LHCN-M2 (cell line): ENCODE data around the gene HAO1. TPM values are rescaled to one million over a fixed set of nuclear protein-coding genes. Genes with fewer than 3 reads are reported as not detected.
"Not testable (repeated sequence)": the region's sequence is repeated elsewhere in the genome, so short reads cannot be mapped to it uniquely, and the experiment has no call there.

Experiments used
- DNase-seq: peaks from one replicate; pipeline ENCODE4 v3.0.0-alpha.2; 2012; ENCODE audit warnings: low read depth
- total RNA-seq: library from RNA; depleted of rRNA; stranded (reverse); fragments of >200 nt; gene quantifications from 2 replicates; pipeline ENCODE4 v1.2.3, GENCODE V29; 2014; rRNA removed

HAO1 gene
- total RNA-seq, 1 experiment from 2014 or later = not detected

DNA sequence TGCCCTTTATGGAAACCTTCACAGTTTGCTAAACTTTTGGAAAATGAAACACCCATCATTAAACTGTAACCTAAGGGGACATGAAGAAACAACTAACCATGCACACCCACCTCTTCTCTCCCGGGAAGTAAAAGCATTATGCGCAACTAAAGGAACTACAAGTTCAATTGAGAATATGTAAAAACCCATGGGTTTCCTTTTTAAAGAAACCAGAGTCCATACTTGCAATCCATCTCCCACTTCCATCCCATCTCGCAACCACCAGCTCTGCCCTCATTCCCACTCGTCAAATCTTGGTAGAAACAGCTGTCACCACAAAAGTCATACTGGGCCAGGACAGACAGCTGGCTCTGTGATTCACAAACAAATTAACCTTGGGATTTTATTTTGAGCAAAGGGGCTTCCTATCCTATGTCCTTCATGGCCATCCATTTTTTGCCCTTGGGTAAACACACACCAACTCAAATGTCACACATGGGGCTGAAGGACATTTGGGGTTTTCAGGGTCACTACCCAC is 81.5 kb downstream of the HAO1 start:
- DNase-seq = peak; percentile 93

DNA sequence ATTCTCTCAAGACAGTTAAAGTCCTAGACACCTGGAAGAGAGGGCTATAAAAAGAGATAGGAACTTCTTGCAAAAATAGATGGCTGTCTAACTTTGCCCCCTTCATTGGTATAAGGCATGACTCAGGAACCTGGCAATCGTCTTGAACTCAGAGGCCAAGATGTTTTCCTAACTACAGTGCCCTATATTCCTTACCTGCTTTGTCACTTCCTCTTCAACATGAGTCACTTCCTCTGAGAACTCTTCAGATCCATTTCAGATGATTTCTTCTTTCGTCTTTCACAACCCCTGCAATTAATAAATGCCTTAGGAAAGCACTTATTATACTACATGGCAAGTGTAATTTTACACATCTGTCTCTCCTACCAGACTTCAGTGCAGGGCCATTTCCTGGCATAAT is 83.5 kb downstream of the HAO1 start:
- peak; percentile 72 for DNase-seq

- no peak for DNase-seq
These were observed 84.7 kb downstream of the HAO1 start for GRCh38 chr20:7855545-7855944.

GRCh38 chr20:7853493-7853892 is 86.8 kb downstream of the HAO1 start:
- DNase-seq = peak; percentile 24

DNA sequence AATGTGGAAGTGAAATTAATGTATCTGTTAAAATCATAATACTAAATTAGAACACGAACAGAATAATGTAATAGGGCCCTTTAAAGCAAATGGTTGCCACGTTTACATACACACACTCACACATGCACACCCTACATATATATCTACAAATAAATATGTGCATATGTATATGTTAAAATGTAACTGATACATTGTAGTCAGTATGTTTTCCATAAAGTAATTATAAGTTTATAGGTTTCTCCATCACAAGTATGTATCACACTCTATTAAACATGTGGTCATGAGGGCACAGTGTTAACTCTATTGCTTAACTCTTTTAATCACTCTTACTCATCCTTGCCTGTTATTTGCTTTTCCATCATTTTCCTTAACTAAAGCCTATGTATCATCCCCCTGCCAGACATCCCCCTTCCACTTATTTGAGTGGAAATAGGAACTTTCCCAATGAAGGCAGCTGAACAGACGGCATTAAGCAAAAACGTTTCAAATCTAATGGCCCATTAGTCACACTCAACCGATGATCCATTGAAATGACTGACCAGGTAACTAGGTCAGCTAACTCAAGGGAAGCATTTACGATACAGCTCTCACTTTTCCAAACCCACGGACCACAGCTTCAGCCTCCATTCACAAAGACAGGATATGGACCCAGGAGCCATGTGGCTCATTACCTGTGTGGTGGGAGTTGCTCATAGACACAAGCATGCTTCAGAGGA is 89.3 kb downstream of the HAO1 start:
- DNase-seq = peak; percentile 73

DNA sequence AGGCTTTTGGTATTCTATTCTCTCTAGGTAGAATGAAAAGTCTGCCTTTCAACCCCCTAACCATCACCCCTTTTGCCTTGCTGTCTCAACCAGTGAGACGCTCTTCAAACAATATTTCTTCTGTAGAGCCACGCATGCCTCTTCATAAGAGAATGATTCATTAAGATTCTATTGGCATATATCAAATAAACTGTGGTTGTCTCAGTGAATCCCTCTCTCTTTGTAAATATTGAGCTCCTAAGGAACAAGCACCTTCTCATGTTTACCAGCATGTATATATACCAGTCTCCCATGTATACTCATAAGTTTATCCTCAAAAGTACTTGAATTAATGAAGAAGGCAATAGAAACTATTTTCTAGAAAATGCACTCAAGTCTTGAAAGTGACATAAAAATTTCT is 90.6 kb downstream of the HAO1 start:
- no peak for DNase-seq

GRCh38 chr20:7848351-7848750 is 91.9 kb downstream of the HAO1 start:
- no peak for DNase-seq

DNA sequence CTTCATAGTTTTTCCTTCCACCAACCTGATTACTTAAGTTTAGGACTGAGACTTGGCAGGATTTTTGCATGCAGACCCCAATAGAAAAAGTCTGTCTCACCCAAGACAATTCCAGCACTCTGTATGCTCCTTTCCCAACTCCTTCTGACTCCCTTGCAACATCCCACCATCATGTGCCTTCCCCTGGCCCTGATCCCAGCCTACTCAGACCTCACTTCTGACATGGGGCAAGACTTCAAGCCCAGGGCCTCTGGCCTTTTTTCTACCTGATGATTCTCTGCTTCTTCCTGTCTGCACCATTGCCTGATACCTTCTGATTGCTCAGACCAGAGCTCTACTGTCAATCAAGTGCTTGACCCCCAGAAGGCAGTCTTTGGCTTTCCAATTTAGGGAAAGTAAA is 96.6 kb downstream of the HAO1 start:
- DNase-seq = peak; percentile 45

DNA sequence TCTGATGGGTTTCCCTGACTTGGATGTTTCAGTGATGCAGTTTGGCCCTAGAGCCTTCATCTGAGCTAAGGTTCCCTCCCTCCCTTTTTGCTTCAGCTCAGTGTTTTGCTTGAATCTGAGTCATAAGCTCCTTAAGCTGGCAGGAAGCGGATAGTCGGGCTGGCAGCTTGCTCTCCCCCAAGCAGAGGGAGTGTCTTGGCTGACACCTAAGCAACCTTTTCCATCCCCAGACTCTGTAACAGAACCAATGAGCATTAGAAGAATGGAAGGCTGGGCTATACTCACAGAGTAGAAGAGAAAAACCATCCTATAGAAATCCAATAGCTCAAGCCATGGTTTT is 98.3 kb downstream of the HAO1 start:
- peak; percentile 92 for DNase-seq

- peak; percentile 85 for DNase-seq
These were observed 98.8 kb downstream of the HAO1 start for GRCh38 chr20:7841291-7841970.

GRCh38 chr20:7836076-7836475 is 104.2 kb downstream of the HAO1 start:
- peak; percentile 33 for DNase-seq

DNA sequence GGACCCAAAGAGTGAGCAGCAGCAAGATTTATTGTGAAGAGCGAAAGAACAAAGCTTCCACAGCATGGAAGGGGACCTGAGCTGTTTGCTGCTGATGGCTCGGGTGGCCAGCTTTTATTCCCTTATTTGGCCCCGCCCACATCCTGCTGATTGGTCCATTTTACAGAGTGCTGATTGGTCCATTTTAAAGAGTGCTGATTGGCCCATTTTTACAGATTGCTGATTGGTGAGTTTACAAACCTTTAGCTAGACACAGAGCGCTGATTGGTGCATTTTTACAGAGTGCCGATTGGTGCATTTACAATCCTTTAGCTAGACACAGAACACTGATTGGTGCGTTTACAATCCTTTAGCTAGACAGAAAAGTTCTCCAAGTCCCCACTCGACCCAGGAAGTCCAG is 105.8 kb downstream of the HAO1 start:
- DNase-seq = not testable (repeated sequence)

Other genes starting within 250 kb of the HAO1 start
- 24.0 and 29.3 TPM in 2 replicates for gene TMX4, start 79.3 kb upstream of the HAO1 start, total RNA-seq
- gene PLCB1, start 191.8 kb upstream of the HAO1 start, total RNA-seq = 0.06 TPM in 1 of 2 replicates, not detected in the other